A673 (cell line): ENCODE measurements around the gene KRT8.

Experiments
- EZH2 ChIP-seq: fragments of 200-600 bp; sonication (generic); IDR thresholded peaks from 2 replicates; pipeline ENCODE4 v1.6.1; 2017; ENCODE audit warnings: borderline replicate concordance, low read depth, mild to moderate bottlenecking, mixed read lengths, antibody characterized with exemption, low read length; ENCODE audit not compliant: poor library complexity, severe bottlenecking
- TF ChIP-seq, protein P1 (sequence below): fragments of 300-800, 200-600 bp; sonication (generic); conservative IDR thresholded peaks from 2 replicates; pipeline ENCODE4 v1.5.1; 2017; ENCODE audit warnings: low read depth, mild to moderate bottlenecking, antibody characterized with exemption, low read length, moderate library complexity, mixed read lengths

DNA sequence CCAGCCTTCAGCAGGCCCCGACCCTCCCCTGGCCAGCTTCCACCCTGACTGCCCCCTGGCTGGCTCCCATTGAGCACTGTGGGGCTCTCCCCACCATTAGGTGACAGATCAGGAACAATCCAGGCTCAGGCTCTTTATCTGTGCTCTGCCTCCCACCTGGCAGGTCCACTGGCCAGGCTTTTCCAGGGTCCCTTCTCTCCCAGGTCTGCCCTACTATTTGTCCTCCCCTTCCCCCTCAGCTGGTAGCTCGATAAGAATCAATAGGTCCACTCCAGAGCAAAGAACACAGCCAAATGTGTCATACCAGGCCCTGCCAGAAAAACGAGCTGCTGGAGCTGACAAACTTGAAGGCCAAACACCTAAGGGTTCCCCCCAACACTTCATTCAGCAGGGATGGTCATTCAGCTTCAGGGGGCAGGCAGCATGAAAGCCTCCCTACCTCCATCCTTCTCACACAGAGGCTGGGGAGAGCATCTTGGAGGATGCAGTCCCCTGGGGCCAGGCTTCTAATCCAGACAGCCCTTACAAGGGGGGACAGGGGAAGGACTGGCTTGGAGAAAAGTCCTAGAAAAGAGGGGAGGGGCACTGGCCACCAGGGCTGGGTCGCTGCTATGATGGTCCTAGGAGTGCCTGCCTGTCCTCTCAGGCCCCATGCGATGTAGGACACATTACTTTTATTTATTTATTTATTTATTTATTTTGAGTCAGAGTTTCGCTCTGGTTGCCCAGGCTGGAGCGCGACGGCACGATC, 42.1 kb upstream of the KRT8 start:
- TF ChIP-seq EZH2 = no peak
- TF ChIP-seq, protein P1, sequence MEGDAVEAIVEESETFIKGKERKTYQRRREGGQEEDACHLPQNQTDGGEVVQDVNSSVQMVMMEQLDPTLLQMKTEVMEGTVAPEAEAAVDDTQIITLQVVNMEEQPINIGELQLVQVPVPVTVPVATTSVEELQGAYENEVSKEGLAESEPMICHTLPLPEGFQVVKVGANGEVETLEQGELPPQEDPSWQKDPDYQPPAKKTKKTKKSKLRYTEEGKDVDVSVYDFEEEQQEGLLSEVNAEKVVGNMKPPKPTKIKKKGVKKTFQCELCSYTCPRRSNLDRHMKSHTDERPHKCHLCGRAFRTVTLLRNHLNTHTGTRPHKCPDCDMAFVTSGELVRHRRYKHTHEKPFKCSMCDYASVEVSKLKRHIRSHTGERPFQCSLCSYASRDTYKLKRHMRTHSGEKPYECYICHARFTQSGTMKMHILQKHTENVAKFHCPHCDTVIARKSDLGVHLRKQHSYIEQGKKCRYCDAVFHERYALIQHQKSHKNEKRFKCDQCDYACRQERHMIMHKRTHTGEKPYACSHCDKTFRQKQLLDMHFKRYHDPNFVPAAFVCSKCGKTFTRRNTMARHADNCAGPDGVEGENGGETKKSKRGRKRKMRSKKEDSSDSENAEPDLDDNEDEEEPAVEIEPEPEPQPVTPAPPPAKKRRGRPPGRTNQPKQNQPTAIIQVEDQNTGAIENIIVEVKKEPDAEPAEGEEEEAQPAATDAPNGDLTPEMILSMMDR = no peak
